Activated CD8-positive, alpha-beta T cell treated with anti-CD3 and anti-CD28 coated beads for 36 hours (primary cell): Measurements from ENCODE around the gene ZNF365. TPM values are rescaled to one million over a fixed set of nuclear protein-coding genes. Genes with fewer than 3 reads are reported as not detected.
"Not testable (repeated sequence)": the region's sequence is repeated elsewhere in the genome, so short reads cannot be mapped to it uniquely, and the experiment has no call there.

Experiments
- ATAC-seq: fragments of 200-7000 bp; cut with Tn5 transposase; one replicate; pipeline ENCODE4 v1.10.0; 2021; ENCODE audit warnings: mild to moderate bottlenecking, moderate library complexity
- CTCF ChIA-PET: fragments of 350-600 bp; sonication (Branson Sonifier 250); formaldehyde crosslinking; loops from one replicate; lab custom pipeline; 2021; ENCODE audit warnings: antibody characterized with exemption; lab: Charles Lee
- POLR2A ChIA-PET: fragments of 350-600 bp; sonication (Branson Sonifier 250); formaldehyde crosslinking; loops from one replicate; lab custom pipeline; 2021; ENCODE audit warnings: antibody characterized with exemption; lab: Charles Lee
- DNase-seq: peaks from one replicate; pipeline ENCODE4 v3.0.0-alpha.2; 2020
- H3K27ac Mint-ChIP-seq: one replicate; pipeline ENCODE4 v1.8.0; 2021; ENCODE audit warnings: mild to moderate bottlenecking, mixed read lengths
- H3K27me3 Mint-ChIP-seq: one replicate; pipeline ENCODE4 v1.8.0; 2021; ENCODE audit warnings: mixed read lengths
- H3K36me3 Mint-ChIP-seq: one replicate; pipeline ENCODE4 v1.8.0; 2021; ENCODE audit warnings: low read depth, mixed read lengths
- H3K4me1 Mint-ChIP-seq: one replicate; pipeline ENCODE4 v1.8.0; 2021; ENCODE audit warnings: low read depth, mixed read lengths
- H3K4me3 Mint-ChIP-seq: one replicate; pipeline ENCODE4 v1.8.0; 2021; ENCODE audit warnings: mild to moderate bottlenecking, moderate library complexity, mixed read lengths
- H3K9me3 Mint-ChIP-seq: one replicate; pipeline ENCODE4 v1.8.0; 2021; ENCODE audit warnings: mixed read lengths
- intact Hi-C: fragments of 100-400 bp; cut with micrococcal nuclease; formaldehyde crosslinking; loops from one replicate; pipeline ENCODE4 v1.10.0; 2022
- total RNA-seq, 2 experiments: library from RNA; stranded (reverse); gene quantifications; one replicate each; pipeline ENCODE4 v1.2.3, GENCODE V29; 2021
- TF ChIP-seq, protein P1 (sequence below): fragments of 200-600 bp; IDR thresholded peaks from one replicate; pipeline ENCODE4 v1.8.0; 2022; ENCODE audit warnings: antibody characterized with exemption, mild to moderate bottlenecking

The ZNF365 gene
- total RNA-seq, 2 experiments from 2014 or later: not detected

DNA sequence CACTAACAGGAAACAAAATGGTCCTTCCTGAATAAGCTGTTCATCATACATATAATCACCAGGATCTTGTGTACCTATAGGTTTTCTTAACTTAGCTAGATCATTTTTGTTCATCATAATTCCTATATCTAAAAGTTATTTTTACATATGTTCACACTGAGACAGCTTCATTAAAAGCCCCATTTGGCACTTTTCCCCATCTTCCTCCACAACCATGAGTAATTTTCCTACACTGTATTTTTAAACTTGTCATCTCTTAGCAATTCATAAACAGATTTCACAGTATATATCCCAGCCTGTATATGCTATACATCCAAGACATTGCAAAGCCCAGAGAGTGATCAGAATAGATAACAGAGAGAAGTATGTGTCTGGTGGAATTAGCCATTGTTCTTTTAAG, 28.3 kb downstream of the ZNF365 start:
- POLR2A ChIA-PET: no interaction called here
- TF ChIP-seq, protein P1, sequence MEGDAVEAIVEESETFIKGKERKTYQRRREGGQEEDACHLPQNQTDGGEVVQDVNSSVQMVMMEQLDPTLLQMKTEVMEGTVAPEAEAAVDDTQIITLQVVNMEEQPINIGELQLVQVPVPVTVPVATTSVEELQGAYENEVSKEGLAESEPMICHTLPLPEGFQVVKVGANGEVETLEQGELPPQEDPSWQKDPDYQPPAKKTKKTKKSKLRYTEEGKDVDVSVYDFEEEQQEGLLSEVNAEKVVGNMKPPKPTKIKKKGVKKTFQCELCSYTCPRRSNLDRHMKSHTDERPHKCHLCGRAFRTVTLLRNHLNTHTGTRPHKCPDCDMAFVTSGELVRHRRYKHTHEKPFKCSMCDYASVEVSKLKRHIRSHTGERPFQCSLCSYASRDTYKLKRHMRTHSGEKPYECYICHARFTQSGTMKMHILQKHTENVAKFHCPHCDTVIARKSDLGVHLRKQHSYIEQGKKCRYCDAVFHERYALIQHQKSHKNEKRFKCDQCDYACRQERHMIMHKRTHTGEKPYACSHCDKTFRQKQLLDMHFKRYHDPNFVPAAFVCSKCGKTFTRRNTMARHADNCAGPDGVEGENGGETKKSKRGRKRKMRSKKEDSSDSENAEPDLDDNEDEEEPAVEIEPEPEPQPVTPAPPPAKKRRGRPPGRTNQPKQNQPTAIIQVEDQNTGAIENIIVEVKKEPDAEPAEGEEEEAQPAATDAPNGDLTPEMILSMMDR: no peak
- H3K27me3 Mint-ChIP-seq: peaks cover 7% of the 10 kb centered on the region
- no peak overlapping the region for H3K27ac Mint-ChIP-seq
- CTCF ChIA-PET: interaction anchor here (0.6 to 1.3 kb wide), 2 partner anchors 157 to 363 kb away, joined by 3 read pairs; no protein-coding TSS in a partner anchor
- intact Hi-C loops: no loop called here
- H3K4me3 Mint-ChIP-seq: no peak overlapping the region
- no peaks in the 10 kb centered on the region for H3K4me1 Mint-ChIP-seq
- DNase-seq (no peak), ATAC-seq (no peak)
- no peaks in the 10 kb centered on the region for H3K36me3 Mint-ChIP-seq
- H3K9me3 Mint-ChIP-seq: peaks cover 4% of the 10 kb centered on the region

DNA sequence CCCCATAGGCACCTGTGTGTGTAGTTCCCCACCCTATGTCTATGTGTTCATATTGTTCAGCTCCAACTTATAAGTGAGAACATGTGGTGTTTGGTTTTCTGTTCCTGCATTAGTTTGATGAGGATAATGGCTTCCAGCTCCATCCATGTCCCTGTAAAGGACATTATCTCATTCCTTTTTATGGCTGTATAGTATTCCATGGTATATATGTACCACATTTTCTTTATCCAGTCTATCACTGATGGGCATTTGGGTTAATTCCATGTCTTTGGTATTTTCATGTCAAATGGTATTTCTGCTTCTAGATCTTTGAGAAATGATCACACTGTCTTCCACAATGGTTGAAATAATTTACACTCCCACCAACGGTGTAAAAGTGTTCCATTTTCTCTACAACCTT, 36.4 kb downstream of the ZNF365 start:
- H3K36me3 Mint-ChIP-seq, POLR2A ChIA-PET, DNase-seq, ATAC-seq, H3K4me3 Mint-ChIP-seq, H3K4me1 Mint-ChIP-seq, H3K27ac Mint-ChIP-seq, intact Hi-C loops: not testable (repeated sequence)
- Mint-ChIP-seq H3K27me3 (peaks cover 32% of the 10 kb centered on the region), H3K9me3 (peaks cover 14% of the 10 kb centered on the region)
- CTCF ChIA-PET: interaction anchor here (1.4 kb wide), 1 partner anchor 145 kb away, joined by 3 read pairs; no protein-coding TSS in a partner anchor

DNA sequence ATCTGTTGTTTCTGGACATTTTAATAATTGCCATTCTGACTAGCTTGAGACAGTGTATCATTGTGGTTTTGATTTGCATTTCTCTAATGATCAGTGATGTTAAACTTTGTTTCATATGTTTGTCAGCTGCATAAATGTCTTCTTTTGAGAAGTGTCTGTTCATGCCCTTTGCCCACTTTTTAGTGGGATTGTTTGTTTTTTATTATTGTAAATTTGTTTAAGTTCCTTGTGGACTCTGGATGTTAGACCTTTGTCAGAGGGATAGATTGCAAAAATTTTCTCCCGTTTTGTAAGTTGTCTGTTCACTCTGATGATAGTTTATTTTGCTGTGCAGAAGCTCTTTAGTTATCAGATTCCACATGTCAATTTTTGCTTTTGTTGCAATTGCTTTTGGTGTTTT, 36.8 kb downstream of the ZNF365 start:
- H3K27me3 Mint-ChIP-seq: peaks cover 35% of the 10 kb centered on the region

DNA sequence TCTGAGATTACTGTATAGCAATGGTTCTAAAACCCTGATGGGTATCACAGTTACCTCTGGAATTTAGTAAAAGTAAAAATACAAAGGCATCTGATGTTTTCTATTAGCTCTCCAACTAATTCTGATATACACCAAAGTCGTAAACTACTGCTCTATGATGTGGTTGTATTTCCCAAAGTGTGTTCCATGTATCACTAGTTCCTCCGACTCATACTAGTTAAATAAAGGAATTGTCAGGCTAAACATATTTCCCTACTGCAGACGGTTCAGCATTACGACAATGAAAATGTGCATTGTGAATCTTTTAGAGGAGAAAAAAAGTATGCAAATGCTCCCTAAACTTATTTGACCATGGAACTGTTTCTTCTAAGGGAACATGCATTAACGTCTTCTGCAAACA, 38.9 kb downstream of the ZNF365 start:
- peaks cover 6% of the 10 kb centered on the region for H3K9me3 Mint-ChIP-seq
- intact Hi-C loops: no loop called here
- ATAC-seq: no peak
- peaks cover 39% of the 10 kb centered on the region for H3K27me3 Mint-ChIP-seq
- H3K4me1 Mint-ChIP-seq: no peaks in the 10 kb centered on the region
- no peak for DNase-seq
- CTCF ChIA-PET: interaction anchor here (0.8 kb wide), 1 partner anchor 24 kb away, joined by 3 read pairs; no protein-coding TSS in a partner anchor
- H3K4me3 Mint-ChIP-seq: no peak overlapping the region
- no peaks in the 10 kb centered on the region for H3K36me3 Mint-ChIP-seq
- TF ChIP-seq, protein P1: no peak
- no peak overlapping the region for H3K27ac Mint-ChIP-seq
- POLR2A ChIA-PET: no interaction called here

More for the DNA sequence above, 36.8 kb downstream of the ZNF365 start:
- intact Hi-C loops, DNase-seq, H3K27ac Mint-ChIP-seq, H3K36me3 Mint-ChIP-seq, POLR2A ChIA-PET, H3K4me3 Mint-ChIP-seq, ATAC-seq, H3K4me1 Mint-ChIP-seq: not testable (repeated sequence)
- CTCF ChIA-PET: interaction anchor here (1.1 to 1.4 kb wide), 3 partner anchors 12 to 146 kb away, joined by 3 read pairs; no protein-coding TSS in a partner anchor
- H3K9me3 Mint-ChIP-seq: peaks cover 14% of the 10 kb centered on the region

GRCh38 chr10:62413652-62414051, 39.5 kb downstream of the ZNF365 start:
- POLR2A ChIA-PET: no interaction called here
- TF ChIP-seq, protein P1: no peak

DNA sequence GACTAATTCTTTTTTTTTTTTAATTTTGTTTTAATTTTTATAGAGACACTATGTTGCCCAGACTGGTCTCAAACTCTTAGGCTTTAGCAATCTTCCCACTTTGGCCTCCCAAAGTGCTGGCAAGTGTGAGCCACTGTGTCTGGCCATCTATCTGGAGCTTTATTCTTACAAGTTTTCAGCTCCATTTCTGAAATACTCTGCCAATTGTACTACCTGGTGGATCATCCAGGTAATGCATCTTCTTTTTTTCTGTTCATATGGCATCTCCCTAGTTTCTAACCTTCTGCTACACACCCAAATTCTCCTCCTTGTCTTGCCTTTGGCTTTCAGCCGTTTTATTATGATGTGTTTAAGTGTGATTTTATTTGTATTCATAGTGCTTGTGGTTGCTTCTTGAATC, 40.2 kb downstream of the ZNF365 start:
- Mint-ChIP-seq H3K4me1 (no peaks in the 10 kb centered on the region), H3K27ac (no peak overlapping the region), H3K27me3 (peaks cover 39% of the 10 kb centered on the region), H3K36me3 (no peaks in the 10 kb centered on the region), H3K4me3 (no peak overlapping the region), H3K9me3 (peaks cover 5% of the 10 kb centered on the region)
- TF ChIP-seq, protein P1: peak; percentile 24
- intact Hi-C loops: no loop called here
- ChIA-PET POLR2A (no interaction called here), CTCF (interaction anchor here (0.6 to 1.0 kb wide), 2 partner anchors 9 to 23 kb away, joined by 3 to 4 read pairs; no protein-coding TSS in a partner anchor)
- ATAC-seq: no peak
- DNase-seq: no peak

More at GRCh38 chr10:62413652-62414051, 39.5 kb downstream of the ZNF365 start:
- intact Hi-C loops: no loop called here
- DNase-seq: no peak
- Mint-ChIP-seq H3K36me3 (no peaks in the 10 kb centered on the region), H3K4me3 (no peak overlapping the region), H3K4me1 (no peaks in the 10 kb centered on the region), H3K9me3 (peaks cover 5% of the 10 kb centered on the region), H3K27me3 (peaks cover 40% of the 10 kb centered on the region), H3K27ac (no peak overlapping the region)
- no peak for ATAC-seq
- CTCF ChIA-PET: interaction anchor here (0.6 to 1.0 kb wide), 2 partner anchors 8 to 24 kb away, joined by 3 to 4 read pairs; no protein-coding TSS in a partner anchor
